ENCODE data around the gene ZNF773.
A peak's percentile ranks its signal among the peaks of the same experiment; 100 is the strongest.
"Not testable (repeated sequence)": the region's sequence is repeated elsewhere in the genome, so short reads cannot be mapped to it uniquely, and the experiment has no call there.

Gene ZNF773

DNA sequence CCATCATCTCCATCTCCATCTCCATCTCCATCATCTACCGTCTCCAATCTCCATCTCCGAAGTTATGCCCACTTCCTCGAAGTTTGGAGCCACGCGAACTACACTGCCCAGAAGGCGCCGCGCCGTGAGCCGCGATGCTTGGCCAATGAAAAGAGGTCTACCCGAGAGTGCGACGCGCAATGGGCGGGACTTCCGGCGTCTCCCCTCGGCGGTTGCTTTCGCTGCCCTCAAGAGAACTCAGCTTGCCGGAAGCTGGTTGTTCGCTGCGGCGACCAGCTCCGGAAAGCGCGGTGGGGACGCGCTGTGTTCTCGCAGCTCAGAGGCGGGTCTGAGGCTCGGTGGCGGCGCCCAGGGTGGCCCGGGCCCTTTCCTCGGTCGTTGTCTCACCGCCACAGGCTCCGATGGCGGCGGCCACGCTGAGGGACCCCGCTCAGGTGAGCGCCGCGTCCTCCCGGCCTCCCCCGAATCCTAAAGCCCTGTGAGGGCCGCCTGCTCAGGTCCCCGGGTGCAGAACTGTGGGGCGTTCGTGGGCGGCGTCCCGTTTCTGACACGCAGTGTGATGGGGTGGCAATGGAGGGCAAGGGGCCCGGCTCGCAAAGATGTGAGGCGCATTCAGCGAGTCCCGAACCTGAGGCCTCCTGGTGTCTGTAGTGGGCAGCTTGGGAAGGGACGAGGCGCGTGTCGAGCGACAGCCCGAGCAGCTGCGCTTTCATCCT, at the start of gene ZNF773:
ZNF773 (plus strand) TSS at position 259 of the 716 bp plus-strand sequence; CDS start at position 402, 143 bp downstream.
- peak; percentile 93 for DNase-seq (ENCODE audit: low read depth)

DNA sequence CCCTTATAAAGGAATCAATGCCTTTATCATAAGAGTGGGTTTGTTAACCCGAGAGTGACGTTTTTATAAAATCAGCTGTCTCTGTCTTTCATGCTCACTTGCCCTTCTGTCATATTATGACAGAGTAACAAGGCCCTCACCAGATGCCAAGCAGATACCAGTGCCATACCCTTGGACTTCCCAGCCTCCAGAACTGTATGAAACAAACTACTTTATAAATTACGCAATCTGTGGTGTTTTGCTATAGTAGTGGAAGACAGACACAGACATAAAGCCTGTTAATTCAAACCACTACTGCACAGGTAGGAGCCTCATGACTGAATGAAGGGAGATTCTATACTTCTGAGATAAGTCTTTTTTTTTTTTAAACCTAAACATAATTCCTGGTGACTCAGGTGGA, 47.4 kb upstream of the ZNF773 start:
- DNase-seq (ENCODE audit: low read depth), result no peak

DNA sequence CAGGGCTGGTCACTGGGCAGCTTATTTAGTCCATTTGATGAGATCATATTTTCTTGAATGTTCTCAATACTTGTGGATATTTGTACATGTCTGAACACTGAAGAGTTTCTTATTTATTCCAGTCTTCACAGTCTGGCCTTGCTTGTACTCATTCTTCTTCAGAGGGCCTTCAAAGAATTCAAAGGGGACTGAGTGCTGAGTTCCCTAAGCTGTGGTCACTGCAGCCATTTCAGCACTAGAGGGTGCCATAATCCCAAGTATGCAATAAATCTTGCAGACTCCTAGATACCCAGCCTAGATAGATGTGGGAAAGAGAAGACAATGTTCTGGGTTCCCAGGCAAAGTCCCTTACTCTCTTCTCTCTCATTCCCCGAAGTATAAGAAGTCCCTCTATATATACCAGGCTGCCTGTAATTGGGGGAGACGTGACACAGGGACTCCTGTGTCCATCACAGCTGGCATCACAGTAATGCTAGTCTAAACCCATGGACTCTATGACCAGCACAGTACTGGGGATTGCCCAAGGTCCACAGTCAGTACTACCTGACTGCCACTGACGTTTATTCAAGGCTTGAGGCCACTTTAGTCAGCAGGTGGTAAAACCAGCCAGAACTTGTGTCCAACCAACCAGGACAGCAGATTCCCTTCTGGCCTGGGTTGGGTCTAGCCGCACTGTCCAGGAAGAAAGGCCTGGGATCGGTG, 33.9 kb upstream of the ZNF773 start:
- no peak for DNase-seq (ENCODE audit: low read depth)

DNA sequence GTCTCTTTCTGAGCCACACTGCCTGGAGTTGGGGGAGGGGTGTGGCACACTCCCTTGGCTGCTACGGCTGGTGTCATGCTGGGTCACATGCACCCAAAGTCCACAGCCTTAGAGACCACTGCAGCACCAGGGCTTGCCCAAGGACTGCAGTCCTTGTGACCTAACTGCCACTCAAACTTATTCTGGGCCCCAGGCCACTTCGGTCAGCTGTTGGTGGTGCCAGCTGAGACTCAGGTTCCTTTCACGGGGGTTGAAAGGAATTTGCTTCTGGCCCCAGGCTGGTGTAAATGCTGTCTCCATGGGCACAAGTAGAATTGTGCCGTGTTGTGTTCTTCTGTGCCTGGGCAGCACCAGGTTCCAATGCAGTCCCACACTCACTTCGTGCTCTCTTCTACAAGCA, 33.2 kb upstream of the ZNF773 start:
- no peak for DNase-seq (ENCODE audit: low read depth)

DNA sequence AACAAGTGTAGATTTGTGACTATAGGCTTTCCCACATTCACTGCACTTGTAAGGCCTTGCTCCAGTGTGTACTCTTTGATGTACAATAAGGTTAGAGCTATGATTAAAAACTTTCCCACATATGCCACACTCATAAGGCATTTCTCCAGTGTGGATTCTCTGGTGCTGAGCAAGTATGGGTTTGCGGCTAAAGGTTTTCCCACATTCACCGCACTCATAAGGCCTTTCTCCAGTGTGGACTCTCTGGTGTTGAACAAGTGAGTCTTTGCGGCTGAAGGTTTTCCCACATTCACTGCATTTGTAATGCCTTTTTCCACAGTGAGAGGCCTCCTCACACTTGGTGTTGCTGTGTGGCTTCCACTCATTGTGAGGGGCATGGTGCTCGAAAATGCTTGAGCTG, 26.1 kb upstream of the ZNF773 start:
- no peak for DNase-seq (ENCODE audit: low read depth)

DNA sequence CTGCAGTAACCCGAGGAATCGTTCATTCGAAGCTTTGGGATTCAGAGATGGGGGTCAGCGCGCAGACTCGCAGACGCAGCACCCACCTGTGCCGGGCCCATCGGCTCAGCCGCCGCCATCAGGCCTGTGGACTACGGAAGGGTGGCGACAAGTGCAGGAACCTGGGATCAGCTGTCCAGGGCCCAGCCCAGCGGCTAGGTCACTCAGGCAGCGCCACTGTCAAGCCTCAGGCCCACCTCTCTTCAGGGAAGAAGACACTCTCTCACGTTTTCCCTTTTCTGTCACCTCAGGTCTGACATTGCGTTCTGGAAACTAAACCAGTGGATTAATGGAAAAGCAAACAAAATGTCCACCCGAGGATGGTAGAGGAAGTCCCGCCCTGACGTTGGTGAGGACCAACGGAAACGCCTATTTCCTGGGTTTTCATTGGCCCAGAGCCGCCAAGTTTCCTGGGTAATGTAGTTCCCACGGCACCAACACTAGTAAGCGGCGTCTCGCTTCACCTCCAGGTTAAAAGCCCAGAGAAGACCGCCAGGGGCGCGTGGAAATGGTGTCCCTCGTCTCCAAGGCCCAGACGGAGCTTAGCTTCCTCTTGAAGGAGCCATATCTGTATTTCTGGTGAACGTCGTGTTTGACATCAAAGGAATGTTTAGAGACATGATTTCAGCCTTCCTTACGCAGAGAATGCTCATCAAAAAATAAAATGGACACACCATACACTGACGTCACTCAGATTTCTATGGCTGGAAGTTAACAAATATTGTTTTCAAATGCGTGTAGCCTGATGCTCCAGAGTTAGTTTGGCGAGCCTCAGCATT, 22.3 kb upstream of the ZNF773 start, which contains the start of gene ZNF772:
ZNF772 (minus strand) TSS at position 376 of the 818 bp plus-strand sequence; CDS start at position 119, 257 bp downstream.
- peak; percentile 72 for DNase-seq (ENCODE audit: low read depth)

DNA sequence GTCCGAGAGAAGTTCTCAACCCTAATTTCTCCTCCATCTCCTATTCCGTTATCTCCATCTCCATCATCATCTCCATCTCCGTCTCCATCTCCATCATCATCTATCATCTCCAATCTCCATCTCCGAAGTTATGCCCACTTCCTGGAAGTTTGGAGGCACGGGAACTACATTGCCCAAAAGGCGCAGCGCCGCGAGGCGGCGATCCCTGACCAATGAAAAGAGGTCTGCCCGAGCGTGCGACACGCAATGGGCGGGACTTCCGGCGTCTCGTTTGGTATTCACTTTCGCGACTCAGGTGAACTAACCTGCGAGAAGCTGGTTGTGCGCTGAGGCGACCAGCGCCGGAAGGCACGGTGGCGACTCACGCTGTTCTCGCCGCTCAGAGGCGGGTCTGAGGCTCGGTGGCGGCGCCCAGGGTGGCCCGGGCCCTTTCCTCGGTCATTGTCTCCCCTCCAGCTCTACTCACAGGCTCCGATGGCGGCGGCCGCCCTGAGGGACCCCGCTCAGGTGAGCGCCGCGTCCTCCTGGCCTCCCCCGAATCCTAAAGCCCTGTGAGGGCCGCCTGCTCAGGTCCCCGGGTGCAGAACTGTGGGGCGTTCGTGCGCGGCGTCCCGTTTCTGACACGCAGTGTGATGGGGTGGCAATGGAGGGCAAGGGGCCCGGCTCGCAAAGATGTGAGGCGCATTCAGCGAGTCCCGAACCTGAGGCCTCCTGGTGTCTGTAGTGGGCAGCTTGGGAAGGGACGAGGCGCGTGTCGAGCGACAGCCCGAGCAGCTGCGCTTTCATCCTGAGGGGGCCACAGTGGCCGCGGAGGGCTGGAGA, 12.1 kb upstream of the ZNF773 start, which contains the start of gene ZNF419:
ZNF419 (plus strand) TSS at position 274 of the 822 bp plus-strand sequence; CDS start at position 475, 201 bp downstream.
- DNase-seq (ENCODE audit: low read depth), result peak; percentile 90

DNA sequence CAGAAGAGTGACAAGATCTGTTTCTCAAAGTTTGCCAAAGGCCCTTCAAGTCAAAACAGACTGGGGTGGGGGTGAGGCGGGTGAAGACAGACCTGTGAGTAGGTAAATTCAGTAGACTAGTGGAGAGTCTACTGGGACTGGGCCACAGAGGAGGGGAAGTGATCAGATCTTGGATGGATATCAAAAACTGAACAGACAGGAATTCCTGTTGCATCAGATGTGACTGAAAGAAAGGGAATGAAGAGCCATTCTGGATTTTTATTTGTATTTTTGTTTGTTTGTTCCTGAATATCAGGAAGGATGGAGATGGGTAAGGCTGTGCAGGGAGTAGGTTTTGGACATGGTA, 11.5 kb upstream of the ZNF773 start:
- DNase-seq (ENCODE audit: low read depth), result not testable (repeated sequence)

DNA sequence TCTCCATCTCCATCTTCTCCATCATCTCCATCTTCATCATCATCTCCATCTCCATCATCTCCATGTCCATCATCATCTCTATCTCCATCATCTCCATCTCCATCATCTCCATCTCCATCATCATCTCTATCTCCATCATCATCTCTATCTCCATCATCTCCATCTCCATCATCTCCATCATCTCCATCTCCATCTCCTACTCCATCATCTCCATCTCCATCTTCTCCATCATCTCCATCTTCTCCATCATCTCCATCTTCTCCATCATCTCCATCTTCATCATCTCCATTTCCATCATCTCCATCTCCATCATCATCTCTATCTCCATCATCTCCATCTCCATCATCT, 432 bp upstream of the ZNF773 start:
- not testable (repeated sequence) for DNase-seq (ENCODE audit: low read depth)

DNA sequence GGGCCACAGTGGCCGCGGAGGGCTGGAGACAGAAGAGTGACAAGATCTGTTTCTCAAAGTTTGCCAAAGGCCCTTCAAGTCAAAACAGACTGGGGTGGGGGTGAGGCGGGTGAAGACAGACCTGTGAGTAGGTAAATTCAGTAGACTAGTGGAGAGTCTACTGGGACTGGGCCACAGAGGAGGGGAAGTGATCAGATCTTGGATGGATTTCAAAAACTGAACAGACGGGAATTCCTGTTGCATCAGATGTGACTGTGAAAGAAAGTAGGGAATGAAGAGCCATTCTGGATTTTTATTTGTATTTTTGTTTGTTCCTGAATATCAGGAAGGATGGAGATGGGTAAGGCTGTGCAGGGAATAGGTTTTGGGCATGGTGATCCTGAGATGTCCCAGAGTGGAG, 662 bp downstream of the ZNF773 start:
- DNase-seq (ENCODE audit: low read depth), result not testable (repeated sequence)

DNA sequence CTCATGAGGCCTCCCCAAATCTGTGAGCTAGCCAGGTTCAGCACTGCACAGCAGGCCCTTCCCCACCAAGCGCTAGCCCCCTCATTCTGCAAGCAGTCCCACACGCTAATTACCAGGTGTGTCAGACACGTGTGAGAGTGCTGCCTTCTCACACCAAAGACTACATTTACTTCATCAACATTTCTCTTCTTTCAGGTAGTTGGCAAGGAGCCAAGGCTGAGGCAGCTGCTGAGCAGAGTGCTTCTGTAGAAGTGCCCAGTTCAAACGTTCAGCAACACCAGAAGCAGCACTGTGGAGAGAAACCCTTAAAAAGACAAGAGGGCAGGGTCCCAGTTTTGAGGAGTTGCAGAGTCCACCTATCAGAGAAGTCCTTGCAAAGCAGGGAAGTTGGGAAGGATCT, 6.4 kb downstream of the ZNF773 start:
- no peak for DNase-seq (ENCODE audit: low read depth)

DNA sequence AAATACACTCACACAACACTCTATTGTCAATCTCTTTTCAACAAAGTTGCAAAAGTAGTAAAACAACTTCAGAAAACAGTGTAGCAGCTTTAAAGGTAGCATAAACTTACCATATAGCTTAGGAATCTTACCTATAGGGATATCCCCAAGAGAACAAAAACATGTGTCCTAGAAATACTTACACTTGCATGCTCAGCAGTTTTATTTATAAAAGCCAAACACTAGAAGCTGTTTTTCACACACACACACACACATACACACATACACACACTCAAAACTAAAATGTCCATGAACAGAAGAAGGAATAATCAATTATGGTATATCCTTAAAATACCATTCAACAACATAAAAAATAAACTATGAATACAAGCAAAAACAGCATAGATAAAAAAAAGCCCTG, 11.7 kb downstream of the ZNF773 start:
- DNase-seq (ENCODE audit: low read depth), result no peak

DNA sequence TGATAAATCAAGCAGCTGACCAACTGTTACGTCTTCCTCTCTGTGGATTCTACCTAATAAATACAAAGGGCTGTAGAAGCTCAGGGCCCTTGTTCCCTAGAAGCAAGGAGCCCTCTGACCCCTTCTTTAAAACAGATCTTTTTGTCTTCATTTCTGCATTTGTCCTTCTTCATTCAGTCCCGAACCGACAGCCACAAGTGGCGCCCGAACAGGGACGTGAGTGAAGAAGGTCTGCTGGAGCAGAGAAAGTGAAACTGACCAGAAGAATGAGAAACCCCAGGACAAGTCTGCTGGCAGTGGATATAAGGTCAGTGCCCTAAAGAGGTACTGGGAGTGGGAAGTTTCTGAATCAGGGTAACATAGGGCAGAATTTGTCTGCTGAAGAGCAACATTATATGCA, 13.1 kb downstream of the ZNF773 start:
- DNase-seq (ENCODE audit: low read depth), result no peak

DNA sequence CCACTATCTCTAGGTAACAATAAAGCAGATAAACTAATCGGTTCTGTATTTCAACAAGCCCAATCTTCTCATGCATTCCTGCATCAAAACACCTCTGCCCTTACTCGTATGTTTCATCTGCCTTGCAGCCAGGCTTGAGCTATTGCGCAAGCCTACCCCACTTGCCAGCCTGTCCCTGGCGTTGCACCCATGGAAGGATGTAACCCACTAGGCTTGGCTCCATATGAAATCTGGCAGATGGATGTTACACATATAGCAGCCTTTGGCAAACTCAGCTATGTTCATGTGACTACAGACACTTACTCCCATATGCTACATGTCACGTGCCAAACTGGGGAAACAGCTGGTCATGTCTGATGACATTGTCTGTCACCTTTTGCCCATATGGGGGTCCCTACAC, 15.5 kb downstream of the ZNF773 start:
- no peak for DNase-seq (ENCODE audit: low read depth)

DNA sequence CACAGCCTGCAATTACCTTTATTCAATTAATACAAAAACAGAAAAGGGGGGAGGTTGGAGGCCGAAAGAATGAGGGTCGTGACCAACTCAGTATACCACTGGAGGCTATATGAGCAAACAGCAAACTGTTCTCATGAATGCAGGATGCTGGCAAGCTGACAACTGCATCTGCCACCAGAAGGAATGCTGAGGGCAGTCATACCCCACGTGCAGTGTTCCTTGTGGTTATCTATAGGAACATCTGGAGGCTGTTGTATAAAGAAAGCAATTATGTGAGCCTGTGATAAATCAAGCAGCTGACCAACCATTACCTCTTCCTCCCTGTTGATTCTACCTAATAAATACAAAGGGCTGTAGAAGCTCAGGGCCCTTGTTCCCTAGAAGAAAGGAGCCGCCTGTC, 18.3 kb downstream of the ZNF773 start:
- not testable (repeated sequence) for DNase-seq (ENCODE audit: low read depth)

DNA sequence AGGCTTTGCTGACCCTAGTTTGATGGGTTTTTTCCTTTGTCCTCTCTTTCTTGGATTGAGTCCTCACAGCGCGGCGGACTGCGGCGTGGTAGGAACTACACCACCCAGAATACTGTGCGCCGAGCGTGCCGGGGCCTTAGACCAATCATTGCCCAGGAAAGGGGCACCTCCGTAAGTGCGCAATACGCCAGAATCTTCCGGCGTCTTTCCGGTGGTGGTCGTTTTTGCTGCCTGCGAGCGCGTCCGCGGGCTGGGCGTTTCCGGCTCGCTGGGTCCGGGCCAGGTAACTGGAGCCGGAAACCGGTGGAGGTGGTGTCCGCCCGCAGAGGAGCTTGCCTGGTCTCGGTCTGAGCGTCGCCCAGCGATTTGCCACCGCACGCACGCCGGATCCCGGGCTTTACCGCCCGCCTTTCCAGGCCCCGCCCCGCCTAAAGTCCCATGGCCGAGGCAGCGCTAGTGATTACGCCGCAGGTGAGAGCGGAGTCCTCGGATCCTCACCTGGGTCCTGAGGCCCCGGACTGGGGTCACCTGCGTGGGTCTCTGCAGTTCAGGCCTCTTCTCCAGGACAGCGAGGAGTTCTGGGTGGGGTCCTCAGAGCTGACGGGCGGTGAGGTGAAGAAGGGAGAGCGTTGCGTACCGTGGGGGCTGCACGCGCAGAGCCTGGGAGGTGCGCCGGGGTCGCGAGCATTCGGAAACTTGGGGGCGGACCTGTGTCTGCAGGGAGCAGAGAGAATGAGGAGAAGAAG, 27.6 kb downstream of the ZNF773 start, which contains the start of gene ZNF549:
ZNF549 (plus strand) TSS at position 221 of the 746 bp plus-strand sequence; CDS start at position 439, 218 bp downstream.
- peak; percentile 77 for DNase-seq (ENCODE audit: low read depth)

DNA sequence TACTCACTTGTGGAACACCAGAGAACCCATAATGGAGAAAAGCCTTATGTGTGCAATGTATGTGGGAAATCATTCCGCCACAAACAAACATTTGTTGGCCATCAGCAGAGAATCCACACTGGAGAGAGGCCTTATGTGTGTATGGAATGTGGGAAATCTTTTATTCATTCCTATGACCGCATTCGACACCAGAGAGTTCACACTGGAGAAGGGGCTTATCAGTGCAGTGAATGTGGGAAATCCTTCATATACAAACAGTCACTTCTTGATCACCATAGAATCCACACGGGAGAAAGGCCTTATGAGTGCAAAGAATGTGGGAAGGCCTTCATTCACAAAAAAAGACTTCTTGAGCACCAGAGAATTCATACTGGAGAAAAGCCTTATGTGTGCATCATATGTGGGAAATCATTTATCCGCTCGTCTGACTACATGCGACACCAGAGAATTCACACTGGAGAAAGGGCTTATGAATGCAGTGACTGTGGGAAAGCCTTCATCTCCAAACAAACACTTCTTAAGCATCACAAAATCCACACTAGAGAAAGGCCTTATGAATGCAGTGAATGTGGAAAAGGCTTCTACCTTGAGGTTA, 38.3 kb downstream of the ZNF773 start:
- DNase-seq (ENCODE audit: low read depth), result no peak

DNA sequence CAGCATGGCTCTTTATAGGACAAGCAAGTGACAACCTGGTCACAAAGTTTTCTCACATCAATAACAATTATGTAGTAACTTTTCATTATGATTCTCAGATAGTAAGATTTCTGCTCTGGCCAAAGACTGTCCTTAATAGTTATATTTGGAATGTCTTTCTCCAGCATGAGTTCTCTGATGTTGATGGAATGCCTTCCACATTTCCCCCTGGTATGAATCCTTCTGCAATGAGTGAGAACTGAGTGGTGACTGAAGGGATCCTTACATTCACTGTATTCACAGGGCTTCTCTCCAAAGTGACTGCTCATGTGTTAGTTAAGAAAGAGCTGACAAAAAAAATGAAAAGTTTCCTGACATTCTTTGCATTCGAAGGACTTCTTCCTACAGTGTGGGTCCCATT, 46.8 kb downstream of the ZNF773 start:
- no peak for DNase-seq (ENCODE audit: low read depth)

DNA sequence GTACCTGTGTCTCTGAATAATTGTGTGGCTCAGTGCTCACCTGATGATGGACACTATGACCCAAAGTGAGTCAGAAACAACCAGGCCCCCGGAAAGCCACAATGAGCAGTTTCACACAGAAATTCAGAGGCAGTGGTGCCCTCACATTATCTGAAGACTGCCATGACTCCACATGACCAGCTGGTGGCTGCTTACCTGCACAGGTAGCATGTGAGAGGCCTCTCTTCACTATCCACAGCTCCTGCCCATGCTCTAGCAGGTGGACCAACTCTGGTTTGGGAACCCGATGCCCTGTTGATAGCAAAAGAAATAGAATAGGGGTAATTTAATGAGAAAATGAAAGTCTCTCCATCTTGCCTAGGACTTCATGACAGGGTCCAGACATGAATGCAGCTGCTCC, 52.7 kb downstream of the ZNF773 start:
- DNase-seq (ENCODE audit: low read depth), result no peak

DNA sequence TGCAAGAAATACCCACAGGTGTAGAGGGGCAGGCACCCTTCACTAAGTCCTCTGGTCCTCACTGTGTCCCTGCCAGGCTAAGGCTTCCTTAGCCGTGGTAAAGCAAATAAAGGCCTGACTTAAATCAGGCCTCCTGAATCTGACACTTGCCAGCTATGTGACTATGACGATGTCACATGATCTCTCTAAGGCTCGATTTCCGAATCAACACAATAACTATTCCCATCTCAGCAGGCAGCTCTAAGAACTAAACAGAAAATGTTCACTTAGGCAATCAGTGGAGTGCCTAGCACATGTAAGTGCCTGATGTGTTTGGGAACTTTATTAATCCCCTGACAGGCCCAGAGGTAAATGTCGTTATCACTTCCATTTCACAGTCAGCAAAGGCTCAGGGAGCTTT, 57.9 kb downstream of the ZNF773 start:
- DNase-seq (ENCODE audit: low read depth), result no peak
